ENCODE data around the gene ANKH.

The ANKH gene

DNA sequence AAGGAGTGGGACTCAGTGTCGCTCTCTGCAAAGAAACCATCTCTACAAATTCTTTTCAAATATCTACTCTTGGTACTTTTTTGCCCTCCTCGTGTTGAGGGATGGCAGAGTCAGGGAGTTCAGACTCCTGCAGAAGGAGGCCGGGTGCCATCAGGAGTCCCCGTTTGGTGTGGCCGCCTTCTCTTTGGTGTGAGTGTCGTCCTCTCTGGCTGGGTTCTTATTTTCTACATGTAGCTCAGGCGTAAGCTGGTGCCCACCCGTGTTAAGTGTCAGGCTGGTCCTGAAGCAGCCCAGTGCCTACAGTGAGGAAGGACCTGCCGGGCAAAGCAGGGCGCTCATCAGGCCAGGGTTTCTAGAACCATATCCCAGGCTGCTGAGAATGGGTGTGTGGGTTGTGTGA, 170.0 kb downstream of the ANKH start:
- no peaks in the 10 kb centered on the region for H3K27me3 ChIP-seq (ENCODE audit: control insufficient read depth, insufficient read depth, low read length)
- H3K36me3 ChIP-seq (ENCODE audit: insufficient read depth, low read length), result peaks cover 36% of the 10 kb centered on the region
- peaks cover 5% of the 10 kb centered on the region for H3K4me1 ChIP-seq (ENCODE audit: control insufficient read depth, insufficient read depth, low read length)
- H3K9me3 ChIP-seq (replicated peaks; ENCODE audit: low read length), result no peaks in the 10 kb centered on the region
- no peak overlapping the region for H3K4me3 ChIP-seq (ENCODE audit: low read length)
- H3K4me2 ChIP-seq (ENCODE audit: low read length), result no peak overlapping the region
- H3K9ac ChIP-seq (ENCODE audit: low read depth, low read length), result no peak overlapping the region

DNA sequence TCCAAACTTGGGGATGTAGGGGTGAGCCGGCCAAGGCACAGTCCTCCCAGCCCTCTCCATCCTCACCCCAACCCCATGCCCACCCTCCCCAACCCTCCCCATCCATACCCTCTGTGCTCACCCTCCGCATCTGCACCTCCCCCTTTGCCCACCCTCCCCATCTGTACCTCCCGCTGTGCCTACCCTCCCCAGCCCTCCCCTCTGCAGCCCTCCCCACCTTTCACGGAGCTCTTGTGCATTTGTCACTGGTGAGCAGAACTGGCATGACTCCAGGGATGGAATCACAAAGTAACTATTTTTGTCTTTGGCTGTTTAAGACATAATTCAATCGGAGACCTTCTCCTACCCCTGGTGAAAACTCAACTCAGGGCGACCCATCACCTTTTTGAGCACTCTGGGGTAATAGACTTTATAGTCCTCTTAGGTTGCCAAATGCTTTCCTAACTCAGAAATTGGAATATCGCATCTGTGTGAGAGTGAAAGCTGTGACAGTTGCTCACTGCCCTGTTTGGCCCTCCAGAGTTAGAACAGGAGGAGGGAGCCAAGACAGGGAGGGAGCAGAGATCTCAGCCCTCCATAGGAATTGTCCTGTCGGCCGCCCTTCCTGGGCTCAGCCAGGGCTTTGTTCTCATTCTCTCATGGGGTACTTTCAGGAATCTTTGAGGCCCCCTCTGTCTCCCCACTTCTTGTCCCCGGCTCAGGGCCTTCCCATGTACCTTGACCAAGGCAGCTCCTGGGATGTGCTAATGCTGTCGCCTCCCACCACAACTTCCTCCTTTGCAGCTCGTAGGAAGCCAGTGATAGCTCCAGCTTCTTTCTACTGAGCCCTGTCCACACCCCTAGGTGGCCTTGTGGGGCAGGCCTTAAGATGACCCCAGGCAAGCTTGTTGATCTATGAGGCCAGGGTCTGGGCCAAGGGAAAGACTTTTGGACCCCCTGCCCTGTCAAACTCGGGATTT, 170.8 kb downstream of the ANKH start:
- Histone ChIP-seq H3K9ac (ENCODE audit: low read depth, low read length) (no peak overlapping the region), H3K9me3 (replicated peaks; ENCODE audit: low read length) (no peaks in the 10 kb centered on the region), H3K27me3 (ENCODE audit: control insufficient read depth, insufficient read depth, low read length) (no peaks in the 10 kb centered on the region), H3K4me1 (ENCODE audit: control insufficient read depth, insufficient read depth, low read length) (no peaks in the 10 kb centered on the region), H3K36me3 (ENCODE audit: insufficient read depth, low read length) (peaks cover 36% of the 10 kb centered on the region), H3K4me2 (ENCODE audit: low read length) (no peak overlapping the region), H3K4me3 (ENCODE audit: low read length) (no peak overlapping the region)

GRCh38 chr5:14699807-14700400, 171.7 kb downstream of the ANKH start:
- Histone ChIP-seq H3K9ac (ENCODE audit: low read depth, low read length) (no peak overlapping the region), H3K9me3 (replicated peaks; ENCODE audit: low read length) (no peaks in the 10 kb centered on the region), H3K4me2 (ENCODE audit: low read length) (no peak overlapping the region), H3K4me1 (ENCODE audit: control insufficient read depth, insufficient read depth, low read length) (no peaks in the 10 kb centered on the region), H3K36me3 (ENCODE audit: insufficient read depth, low read length) (peaks cover 31% of the 10 kb centered on the region), H3K27me3 (ENCODE audit: control insufficient read depth, insufficient read depth, low read length) (no peaks in the 10 kb centered on the region), H3K4me3 (ENCODE audit: low read length) (no peak overlapping the region)

DNA sequence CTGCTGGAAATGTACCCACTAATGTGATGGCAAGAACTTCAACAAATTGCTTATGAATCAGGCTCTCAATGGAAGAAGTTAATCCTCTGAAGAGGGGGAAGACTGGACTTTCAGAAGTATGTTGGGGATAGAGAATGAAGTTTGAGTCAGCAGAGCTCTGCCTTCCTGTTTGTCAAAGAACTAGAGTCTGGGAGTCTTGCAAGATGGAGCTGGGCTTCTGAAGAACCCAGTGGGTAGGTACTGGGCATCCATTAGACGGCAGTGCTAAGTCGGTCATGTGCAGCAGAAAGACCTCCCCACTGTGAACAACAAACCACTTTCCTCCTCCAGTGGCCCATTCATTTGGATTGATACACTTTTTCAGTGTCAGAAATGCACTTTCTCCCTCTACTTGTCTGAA, 172.4 kb downstream of the ANKH start:
- Histone ChIP-seq H3K4me3 (ENCODE audit: low read length) (no peak overlapping the region), H3K4me2 (ENCODE audit: low read length) (no peak overlapping the region), H3K4me1 (ENCODE audit: control insufficient read depth, insufficient read depth, low read length) (no peaks in the 10 kb centered on the region), H3K9me3 (replicated peaks; ENCODE audit: low read length) (no peaks in the 10 kb centered on the region), H3K27me3 (ENCODE audit: control insufficient read depth, insufficient read depth, low read length) (no peaks in the 10 kb centered on the region), H3K9ac (ENCODE audit: low read depth, low read length) (no peak overlapping the region), H3K36me3 (ENCODE audit: insufficient read depth, low read length) (peaks cover 33% of the 10 kb centered on the region)

GRCh38 chr5:14698495-14698894, 173.1 kb downstream of the ANKH start:
- no peaks in the 10 kb centered on the region for H3K4me1 ChIP-seq (ENCODE audit: control insufficient read depth, insufficient read depth, low read length)
- peaks cover 33% of the 10 kb centered on the region for H3K36me3 ChIP-seq (ENCODE audit: insufficient read depth, low read length)
- H3K27me3 ChIP-seq (ENCODE audit: control insufficient read depth, insufficient read depth, low read length), result no peaks in the 10 kb centered on the region
- H3K9me3 ChIP-seq (replicated peaks; ENCODE audit: low read length), result no peaks in the 10 kb centered on the region
- no peak overlapping the region for H3K4me2 ChIP-seq (ENCODE audit: low read length)
- no peak overlapping the region for H3K4me3 ChIP-seq (ENCODE audit: low read length)
- no peak overlapping the region for H3K9ac ChIP-seq (ENCODE audit: low read depth, low read length)

- no peak overlapping the region for H3K9ac ChIP-seq (ENCODE audit: low read depth, low read length)
- no peaks in the 10 kb centered on the region for H3K9me3 ChIP-seq (replicated peaks; ENCODE audit: low read length)
- no peaks in the 10 kb centered on the region for H3K4me1 ChIP-seq (ENCODE audit: control insufficient read depth, insufficient read depth, low read length)
- no peak overlapping the region for H3K4me2 ChIP-seq (ENCODE audit: low read length)
- H3K27me3 ChIP-seq (ENCODE audit: control insufficient read depth, insufficient read depth, low read length), result no peaks in the 10 kb centered on the region
- H3K36me3 ChIP-seq (ENCODE audit: insufficient read depth, low read length), result peaks cover 47% of the 10 kb centered on the region
- H3K4me3 ChIP-seq (ENCODE audit: low read length), result no peak overlapping the region
These were observed 174.7 kb downstream of the ANKH start for GRCh38 chr5:14696851-14697250.

DNA sequence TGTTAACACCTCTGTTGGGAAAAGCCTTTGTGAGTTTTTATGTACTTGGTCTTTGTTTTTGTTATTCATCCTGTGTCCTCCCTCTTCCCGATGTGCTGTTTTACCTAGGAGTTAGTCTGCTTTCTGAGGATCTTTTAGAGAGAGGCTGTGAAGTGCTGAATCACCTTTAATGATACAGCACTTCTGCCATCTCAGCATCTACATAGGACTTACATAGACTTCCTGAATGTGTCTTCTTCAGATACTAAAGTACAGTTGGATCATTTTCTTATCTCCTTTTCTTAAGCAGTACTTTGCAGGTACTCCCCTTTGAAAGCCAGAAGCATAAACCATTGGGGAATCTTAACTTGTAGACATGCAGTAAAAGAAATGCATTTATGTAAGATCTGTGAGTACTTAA, 175.5 kb downstream of the ANKH start:
- Histone ChIP-seq H3K4me2 (ENCODE audit: low read length) (no peak overlapping the region), H3K9ac (ENCODE audit: low read depth, low read length) (no peak overlapping the region), H3K36me3 (ENCODE audit: insufficient read depth, low read length) (peaks cover 47% of the 10 kb centered on the region), H3K4me1 (ENCODE audit: control insufficient read depth, insufficient read depth, low read length) (no peaks in the 10 kb centered on the region), H3K9me3 (replicated peaks; ENCODE audit: low read length) (no peaks in the 10 kb centered on the region), H3K4me3 (ENCODE audit: low read length) (no peak overlapping the region), H3K27me3 (ENCODE audit: control insufficient read depth, insufficient read depth, low read length) (no peaks in the 10 kb centered on the region)

GRCh38 chr5:14695152-14695551, 176.4 kb downstream of the ANKH start:
- Histone ChIP-seq H3K27me3 (ENCODE audit: control insufficient read depth, insufficient read depth, low read length) (no peaks in the 10 kb centered on the region), H3K4me2 (ENCODE audit: low read length) (no peak overlapping the region), H3K4me3 (ENCODE audit: low read length) (no peak overlapping the region), H3K4me1 (ENCODE audit: control insufficient read depth, insufficient read depth, low read length) (no peaks in the 10 kb centered on the region), H3K9ac (ENCODE audit: low read depth, low read length) (no peak overlapping the region), H3K36me3 (ENCODE audit: insufficient read depth, low read length) (peaks cover 56% of the 10 kb centered on the region), H3K9me3 (replicated peaks; ENCODE audit: low read length) (peaks cover 3% of the 10 kb centered on the region)

DNA sequence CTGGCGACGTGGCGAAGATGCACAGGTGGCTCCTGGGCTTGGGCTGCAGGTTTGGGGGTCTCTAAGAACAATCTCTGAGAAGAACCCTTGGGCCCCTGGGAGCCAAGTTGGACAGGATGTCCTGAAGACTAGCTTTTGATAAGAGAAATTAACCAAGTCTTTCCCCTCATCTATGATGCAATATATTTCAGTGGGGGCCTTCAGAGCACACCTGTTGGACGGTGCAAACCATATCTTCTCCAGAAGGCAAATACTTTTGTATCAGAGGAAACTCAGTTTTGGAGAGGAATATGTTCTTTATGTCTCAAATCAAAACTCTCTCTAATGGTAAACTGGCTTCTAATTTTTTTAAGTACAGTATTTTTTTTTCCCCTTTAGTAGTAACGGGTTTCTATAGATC, 178.5 kb downstream of the ANKH start:
- no peak overlapping the region for H3K9ac ChIP-seq (ENCODE audit: low read depth, low read length)
- no peaks in the 10 kb centered on the region for H3K4me1 ChIP-seq (ENCODE audit: control insufficient read depth, insufficient read depth, low read length)
- no peak overlapping the region for H3K4me2 ChIP-seq (ENCODE audit: low read length)
- peaks cover 61% of the 10 kb centered on the region for H3K36me3 ChIP-seq (ENCODE audit: insufficient read depth, low read length)
- H3K27me3 ChIP-seq (ENCODE audit: control insufficient read depth, insufficient read depth, low read length), result no peaks in the 10 kb centered on the region
- no peak overlapping the region for H3K4me3 ChIP-seq (ENCODE audit: low read length)
- peaks cover 3% of the 10 kb centered on the region for H3K9me3 ChIP-seq (replicated peaks; ENCODE audit: low read length)

GRCh38 chr5:14687023-14687665, 184.4 kb downstream of the ANKH start:
- Histone ChIP-seq H3K9me3 (replicated peaks; ENCODE audit: low read length) (peaks cover 3% of the 10 kb centered on the region), H3K27me3 (ENCODE audit: control insufficient read depth, insufficient read depth, low read length) (no peaks in the 10 kb centered on the region), H3K4me1 (ENCODE audit: control insufficient read depth, insufficient read depth, low read length) (no peaks in the 10 kb centered on the region), H3K4me3 (ENCODE audit: low read length) (no peak overlapping the region), H3K9ac (ENCODE audit: low read depth, low read length) (no peak overlapping the region), H3K4me2 (ENCODE audit: low read length) (no peak overlapping the region), H3K36me3 (ENCODE audit: insufficient read depth, low read length) (peaks cover 64% of the 10 kb centered on the region)

- Histone ChIP-seq H3K4me2 (ENCODE audit: low read length) (no peak overlapping the region), H3K4me3 (ENCODE audit: low read length) (no peak overlapping the region), H3K36me3 (ENCODE audit: insufficient read depth, low read length) (peaks cover 67% of the 10 kb centered on the region), H3K9me3 (replicated peaks; ENCODE audit: low read length) (peaks cover 3% of the 10 kb centered on the region), H3K9ac (ENCODE audit: low read depth, low read length) (no peak overlapping the region), H3K4me1 (ENCODE audit: control insufficient read depth, insufficient read depth, low read length) (no peaks in the 10 kb centered on the region), H3K27me3 (ENCODE audit: control insufficient read depth, insufficient read depth, low read length) (no peaks in the 10 kb centered on the region)
These were observed 185.1 kb downstream of the ANKH start for GRCh38 chr5:14686517-14686916.

Data from skeletal muscle satellite cell (primary cell).